DND-41 (cell line): ENCODE data around the gene METTL26.

ENCODE experiments used
- ATAC-seq: fragments of 200-7000 bp; cut with Tn5 transposase; 3 replicates; pipeline ENCODE4 v1.9.1; 2021; ENCODE audit warnings: low read depth; ENCODE audit not compliant: insufficient read depth
- DNase-seq: peaks from one replicate; pipeline ENCODE4 v3.0.0-alpha.2; 2020
- H2AFZ ChIP-seq: 2 replicates; pipeline ENCODE4 v1.6.0; 2012; ENCODE audit warnings: low read depth, low read length
- H3K27ac ChIP-seq: 2 replicates; pipeline ENCODE4 v1.5.1; 2012; ENCODE audit warnings: low read length, inconsistent platforms
- H3K27me3 ChIP-seq: fragments of 200-600 bp; sonication (generic); 2 replicates; pipeline ENCODE4 v1.6.0; 2012; ENCODE audit warnings: low read length, mild to moderate bottlenecking, inconsistent platforms; ENCODE audit not compliant: insufficient read depth, poor library complexity
- H3K36me3 ChIP-seq: 2 replicates; pipeline ENCODE4 v1.5.1; 2012; ENCODE audit warnings: low read length, inconsistent platforms; ENCODE audit not compliant: insufficient read depth
- H3K4me1 ChIP-seq: 2 replicates; pipeline ENCODE4 v1.5.1; 2012; ENCODE audit warnings: mild to moderate bottlenecking, low read length; ENCODE audit not compliant: insufficient read depth
- H3K4me2 ChIP-seq: 2 replicates; pipeline ENCODE4 v1.6.0; 2012; ENCODE audit warnings: mild to moderate bottlenecking, moderate library complexity, low read length, inconsistent platforms; ENCODE audit not compliant: insufficient read depth
- H3K4me3 ChIP-seq, 2 experiments: fragments of 200-600 bp in 1 of 2; shearing (Covaris generic) in 1 of 2; 2 replicates each; pipeline ENCODE4 v1.5.1; 2012 to 2016; ENCODE audit warnings: inconsistent platforms in 2 of 2, low read length in 2 of 2, mild to moderate bottlenecking in 2 of 2, low read depth in 1 of 2, moderate library complexity in 1 of 2
- H3K79me2 ChIP-seq: 2 replicates; pipeline ENCODE4 v1.6.0; 2012; ENCODE audit warnings: low read length, inconsistent platforms; ENCODE audit not compliant: insufficient read depth
- H3K9ac ChIP-seq: 2 replicates; pipeline ENCODE4 v1.6.0; 2012; ENCODE audit warnings: low read depth, mild to moderate bottlenecking, inconsistent platforms, low read length, moderate library complexity
- H3K9me3 ChIP-seq: 2 replicates; pipeline ENCODE4 v1.5.1; 2012; ENCODE audit warnings: low read length, moderate library complexity, mild to moderate bottlenecking, inconsistent platforms; ENCODE audit not compliant: insufficient read depth, severe bottlenecking
- H4K20me1 ChIP-seq: 2 replicates; pipeline ENCODE4 v1.6.0; 2012; ENCODE audit warnings: low read length; ENCODE audit not compliant: insufficient read depth
- CTCF ChIP-seq: IDR thresholded peaks from 2 replicates; pipeline ENCODE4 v1.5.1; 2012; ENCODE audit warnings: borderline replicate concordance, low read length, moderate library complexity, mild to moderate bottlenecking; ENCODE audit not compliant: poor library complexity, severe bottlenecking; ENCODE audit errors: extremely low read depth
- EZH2 ChIP-seq: IDR thresholded peaks from 3 replicates; pipeline ENCODE4 v1.6.1; 2012; ENCODE audit warnings: borderline replicate concordance, low read depth, mild to moderate bottlenecking, moderate library complexity, low read length, inconsistent platforms; ENCODE audit not compliant: severe bottlenecking

The METTL26 gene

GRCh38 chr16:586645-587590 is 49.2 kb downstream of the METTL26 start:
- peak overlapping the region in 1 of 2 experiments; percentile 85; a peak in 2 of 4 replicates for H3K4me3 ChIP-seq
- no peaks in the 10 kb centered on the region for H3K9me3 ChIP-seq
- peaks cover 47% of the 10 kb centered on the region for H4K20me1 ChIP-seq
- H3K4me1 ChIP-seq, result peaks cover 33% of the 10 kb centered on the region
- peak; percentile 6 for DNase-seq
- peak overlapping the region; percentile 96 for H3K4me2 ChIP-seq
- H3K27me3 ChIP-seq, result no peaks in the 10 kb centered on the region
- 0 out of 2 replicates have a peak overlapping the region, but pooled peaks have one; percentile 15 for H3K27ac ChIP-seq
- no peak for ATAC-seq
- peaks cover 38% of the 10 kb centered on the region for H3K79me2 ChIP-seq
- TF ChIP-seq CTCF (no peak), EZH2 (no peak)
- peak overlapping the region; percentile 89 for H3K9ac ChIP-seq
- no peak overlapping the region for H2AFZ ChIP-seq
- H3K36me3 ChIP-seq, result peaks cover 9% of the 10 kb centered on the region

- Histone ChIP-seq H3K4me2 (0 out of 2 replicates have a peak overlapping the region, but pooled peaks have one; percentile 13), H3K9ac (no peak overlapping the region), H3K4me1 (peaks cover 27% of the 10 kb centered on the region), H3K79me2 (peaks cover 31% of the 10 kb centered on the region), H3K9me3 (no peaks in the 10 kb centered on the region), H3K4me3 (no peak overlapping the region), H3K27me3 (no peaks in the 10 kb centered on the region), H3K36me3 (peaks cover 9% of the 10 kb centered on the region), H3K27ac (no peak overlapping the region), H4K20me1 (peaks cover 41% of the 10 kb centered on the region), H2AFZ (no peak overlapping the region)
- DNase-seq (peak; percentile 17), ATAC-seq (no peak)
- TF ChIP-seq CTCF (no peak), EZH2 (no peak)
These were observed 50.0 kb downstream of the METTL26 start for GRCh38 chr16:586047-586644.

GRCh38 chr16:585351-585750 is 50.8 kb downstream of the METTL26 start:
- H3K27me3 ChIP-seq, result no peaks in the 10 kb centered on the region
- H3K9me3 ChIP-seq, result no peaks in the 10 kb centered on the region
- H3K79me2 ChIP-seq, result peaks cover 23% of the 10 kb centered on the region
- H3K36me3 ChIP-seq, result peaks cover 16% of the 10 kb centered on the region
- H3K9ac ChIP-seq, result no peak overlapping the region
- DNase-seq (no peak), ATAC-seq (no peak)
- H3K27ac ChIP-seq, result no peak overlapping the region
- H2AFZ ChIP-seq, result no peak overlapping the region
- H3K4me3 ChIP-seq, result no peak overlapping the region
- no peak overlapping the region for H3K4me2 ChIP-seq
- peaks cover 34% of the 10 kb centered on the region for H4K20me1 ChIP-seq
- peaks cover 19% of the 10 kb centered on the region for H3K4me1 ChIP-seq
- TF ChIP-seq CTCF, result no peak
- TF ChIP-seq EZH2, result no peak
